GM21526 (cell line): ENCODE results near the gene PALM2AKAP2.
"Not testable (repeated sequence)": the region's sequence is repeated elsewhere in the genome, so short reads cannot be mapped to it uniquely, and the experiment has no call there.

Source experiments
- ATAC-seq: cut with Tn5 transposase; IDR thresholded peaks from one replicate; pipeline ENCODE4 v1.9.1; 2021; ENCODE audit warnings: moderate library complexity; ENCODE audit not compliant: unreplicated experiment, low FRiP score

PALM2AKAP2 gene

DNA sequence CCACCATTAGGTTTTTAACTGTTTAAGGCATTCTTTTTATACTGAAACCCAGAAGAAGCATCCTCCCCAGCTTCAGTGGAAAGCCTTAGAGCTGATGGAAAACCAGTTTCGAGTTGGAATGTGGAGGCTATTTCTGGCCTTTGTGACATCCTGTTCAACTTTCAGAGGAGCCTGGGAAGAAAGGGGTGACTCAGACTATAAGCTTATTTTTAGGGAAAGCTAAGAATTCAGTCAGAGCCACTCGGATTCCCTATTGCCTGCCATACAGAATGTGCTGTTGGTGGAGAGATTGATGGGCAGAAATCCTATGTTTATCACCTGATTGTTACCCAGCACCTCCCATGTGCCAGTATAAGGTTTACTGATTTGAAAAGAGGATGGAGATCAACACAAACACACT lies 19.8 kb downstream of the PALM2AKAP2 start:
- no peak for ATAC-seq

DNA sequence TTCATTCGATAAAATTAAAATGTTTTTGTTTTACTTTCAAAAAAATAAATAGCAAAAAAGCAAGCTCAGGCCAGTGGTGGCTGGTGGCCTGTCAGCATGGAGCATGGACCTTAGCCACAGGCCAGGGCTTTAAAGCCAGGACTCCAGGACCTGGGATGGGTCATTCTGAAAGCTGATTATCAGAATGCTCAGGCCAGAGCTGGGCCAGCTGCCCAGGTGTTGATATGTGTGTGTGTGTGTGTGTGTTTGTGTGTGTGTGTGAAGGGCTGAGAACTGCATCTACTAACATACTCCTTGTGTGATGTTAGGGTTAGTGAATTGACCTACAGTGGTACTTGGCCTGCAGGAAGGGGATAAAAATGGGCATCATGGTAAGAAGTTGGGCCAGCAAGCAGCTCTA lies 21.5 kb downstream of the PALM2AKAP2 start:
- ATAC-seq = no peak

GRCh38 chr9:109802491-109802890 lies 22.5 kb downstream of the PALM2AKAP2 start:
- ATAC-seq = no peak

GRCh38 chr9:109805050-109805449 lies 25.1 kb downstream of the PALM2AKAP2 start:
- ATAC-seq = no peak

- ATAC-seq = no peak
Measured at GRCh38 chr9:109806506-109807115, 26.6 kb downstream of the PALM2AKAP2 start.

DNA sequence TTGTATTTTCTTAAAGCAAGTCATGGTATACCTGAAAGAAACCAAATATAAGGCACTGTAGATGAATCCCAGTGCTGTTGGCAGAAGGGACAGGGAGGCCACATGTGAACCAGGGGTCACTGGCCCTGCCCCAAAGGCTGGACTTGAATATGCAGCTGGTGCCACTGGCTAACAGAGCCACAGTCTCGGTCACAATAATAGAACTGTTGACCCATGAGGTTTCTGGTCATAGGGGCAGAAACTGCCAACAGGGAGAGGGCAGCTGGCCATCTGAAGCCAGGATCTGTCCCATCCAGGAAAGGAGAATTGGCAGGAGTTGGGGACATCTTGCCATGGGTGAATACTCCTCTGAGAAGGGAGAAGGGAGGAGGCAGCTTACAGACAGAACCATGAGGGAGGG lies 31.9 kb downstream of the PALM2AKAP2 start:
- no peak for ATAC-seq

DNA sequence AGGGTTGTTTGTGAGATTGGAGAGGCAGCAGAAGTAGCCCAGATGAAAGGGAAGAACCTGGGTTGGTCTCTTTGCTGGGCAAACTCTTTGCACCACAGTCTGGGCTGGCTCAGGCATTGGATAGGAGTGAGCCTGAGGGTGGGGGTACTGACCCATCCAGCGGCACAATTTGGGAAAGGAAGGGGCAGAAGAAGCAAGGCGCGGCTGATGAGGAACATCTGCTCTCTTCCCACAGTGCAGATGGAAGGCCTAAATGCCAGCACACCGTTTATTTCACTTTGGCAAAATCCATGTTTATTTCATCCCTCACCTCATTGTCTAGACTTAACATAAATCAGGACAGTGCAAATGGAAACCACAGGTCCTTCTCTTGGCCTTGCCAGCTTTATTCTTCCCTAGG lies 32.3 kb downstream of the PALM2AKAP2 start:
- no peak for ATAC-seq

- no peak for ATAC-seq
Measured at GRCh38 chr9:109812818-109813281, 32.9 kb downstream of the PALM2AKAP2 start.

DNA sequence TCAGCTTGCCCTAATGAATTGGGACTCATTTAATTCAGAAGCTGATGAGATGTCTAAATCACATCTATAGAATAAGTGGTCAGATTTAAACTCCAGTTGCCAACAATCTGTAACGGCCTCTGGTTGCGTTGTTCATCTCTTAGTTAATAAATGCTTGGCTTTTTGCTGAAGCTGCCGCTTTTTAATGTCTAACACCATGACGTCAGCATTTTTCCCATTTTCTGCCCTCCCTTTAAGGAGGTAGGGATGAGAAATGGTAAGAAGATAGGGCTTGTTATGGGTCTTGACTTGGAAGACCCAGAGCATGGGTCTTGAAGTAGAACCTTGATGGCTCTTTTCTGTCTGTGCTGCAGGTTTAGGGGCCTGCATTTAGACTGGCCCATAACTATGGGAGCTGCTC lies 33.3 kb downstream of the PALM2AKAP2 start:
- ATAC-seq = no peak

DNA sequence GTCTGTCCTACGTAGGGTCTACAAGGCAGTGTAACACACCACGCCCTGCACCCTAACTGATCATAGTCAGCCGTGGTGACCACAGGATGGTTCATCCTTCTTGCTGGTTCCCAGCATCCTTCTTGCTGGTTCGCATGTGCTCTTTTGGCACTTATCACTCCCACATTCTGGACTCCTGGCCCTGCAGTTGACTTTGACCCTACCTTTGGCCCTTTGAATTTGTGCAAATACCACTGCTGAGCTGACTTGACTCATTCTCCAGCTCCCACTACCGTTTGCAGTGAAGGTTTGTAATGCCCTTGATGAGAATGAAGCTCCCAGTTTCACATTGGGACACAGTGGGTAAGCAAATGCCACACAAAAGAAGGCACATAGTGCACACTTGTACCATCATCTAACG lies 33.8 kb downstream of the PALM2AKAP2 start:
- ATAC-seq = no peak

GRCh38 chr9:109815366-109815947 lies 35.5 kb downstream of the PALM2AKAP2 start:
- no peak for ATAC-seq

DNA sequence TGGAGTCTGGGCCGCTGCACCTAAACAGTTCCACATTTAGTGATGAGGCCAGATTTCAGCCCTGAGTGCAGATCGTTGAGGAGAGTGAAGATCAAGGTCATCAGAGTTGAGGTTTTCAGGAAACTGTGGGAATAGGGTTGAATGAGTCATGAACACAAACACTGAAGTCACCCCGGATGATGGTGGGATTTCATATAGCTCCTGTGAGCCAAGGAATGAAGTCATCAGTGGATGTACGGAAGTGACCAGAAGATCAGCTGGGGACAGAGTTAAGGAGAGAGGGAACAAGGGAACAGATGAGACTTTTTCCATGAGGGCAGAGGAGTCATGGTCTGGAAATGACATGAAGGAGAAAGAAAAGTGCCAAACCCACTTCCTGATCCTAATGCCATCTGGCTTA lies 36.5 kb downstream of the PALM2AKAP2 start:
- ATAC-seq = no peak

GRCh38 chr9:109817146-109817845 lies 37.3 kb downstream of the PALM2AKAP2 start:
- ATAC-seq = no peak

DNA sequence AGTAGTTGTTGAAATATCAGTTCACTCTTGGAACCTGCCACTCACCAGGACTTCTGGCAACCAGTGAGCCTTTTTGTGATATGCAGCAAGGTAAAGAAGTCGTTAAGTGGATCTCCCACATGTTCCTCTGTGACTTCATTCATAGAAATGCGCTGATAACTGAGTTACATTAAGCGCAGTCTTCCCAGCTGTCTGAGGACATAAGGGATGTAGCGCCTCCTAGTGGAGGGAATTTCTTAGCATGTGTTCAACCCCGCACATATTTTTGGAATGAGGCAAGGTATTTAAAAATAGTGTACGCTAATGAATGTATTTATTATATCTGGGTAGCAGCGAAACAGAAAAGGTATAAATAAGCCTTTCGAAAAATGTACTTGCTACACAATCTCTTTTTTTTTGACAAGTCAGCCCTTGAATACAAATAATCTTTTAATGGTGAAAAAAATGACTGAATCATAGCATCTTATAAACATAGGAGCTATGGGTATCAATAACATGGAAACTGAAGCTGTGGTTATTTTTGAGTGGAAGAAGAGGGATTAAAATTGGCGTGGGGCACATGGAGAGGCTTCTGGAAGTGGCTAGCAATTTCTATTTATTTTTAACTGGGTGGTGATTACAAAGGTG lies 38.0 kb downstream of the PALM2AKAP2 start:
- ATAC-seq = peak; percentile 72

DNA sequence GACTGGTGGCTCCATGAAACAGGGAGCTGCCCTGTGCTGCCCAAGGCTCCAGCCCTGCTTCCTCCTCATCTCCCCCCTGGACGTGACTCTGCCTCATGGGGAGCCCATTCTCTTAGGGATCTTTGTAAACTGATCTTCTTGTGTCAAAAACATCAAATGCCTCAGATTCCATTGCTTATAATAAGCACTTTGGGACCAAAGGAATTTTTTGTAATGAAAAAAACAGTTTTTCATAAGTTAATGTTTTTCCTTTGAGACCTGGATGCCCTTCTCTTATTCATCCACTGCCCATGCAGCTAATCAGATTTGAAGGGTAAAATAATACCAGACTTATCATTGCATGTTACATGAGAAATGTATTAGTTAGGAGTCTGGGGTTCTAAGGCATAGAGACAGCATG lies 41.7 kb downstream of the PALM2AKAP2 start:
- ATAC-seq = no peak

DNA sequence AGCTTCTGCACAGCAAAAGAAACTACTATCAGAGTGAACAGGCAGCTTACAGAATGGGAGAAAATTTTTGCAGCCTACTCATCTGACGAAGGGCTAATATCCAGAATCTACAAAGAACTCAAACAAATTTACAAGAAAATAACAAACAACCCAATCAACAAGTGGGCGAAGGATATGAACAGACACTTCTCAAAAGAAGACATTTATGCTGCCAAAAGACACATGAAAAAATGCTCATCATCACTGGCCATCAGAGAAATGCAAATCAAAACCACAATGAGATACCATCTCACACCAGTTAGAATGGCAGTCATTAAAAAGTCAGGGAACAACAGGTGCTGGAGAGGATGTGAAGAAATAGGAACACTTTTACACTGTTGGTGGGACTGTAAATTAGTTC lies 45.4 kb downstream of the PALM2AKAP2 start:
- ATAC-seq = not testable (repeated sequence)

- no peak for ATAC-seq
Measured at GRCh38 chr9:109826559-109826958, 46.6 kb downstream of the PALM2AKAP2 start.

DNA sequence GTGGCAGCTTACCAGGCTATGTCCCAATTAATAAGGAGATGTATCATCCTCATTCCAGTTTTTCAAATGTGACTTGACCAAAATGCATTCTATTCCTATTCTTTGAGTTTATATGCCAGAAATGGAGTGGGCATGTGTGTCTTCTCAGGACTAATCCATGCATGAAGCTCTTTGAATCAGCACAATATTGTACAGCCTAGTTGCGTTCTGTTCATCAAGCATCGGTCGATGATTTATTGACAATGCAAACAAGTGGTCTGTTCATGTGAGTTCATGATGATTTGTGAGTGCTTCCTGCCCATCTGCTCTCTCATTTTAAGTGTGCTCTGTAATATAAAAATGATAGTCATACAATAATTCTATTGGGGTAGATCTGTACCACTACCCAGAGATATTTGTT lies 48.3 kb downstream of the PALM2AKAP2 start:
- ATAC-seq = no peak
